ENCODE data around the gene UVSSA.

Gene UVSSA

GRCh38 chr4:1346781-1347409, at the start of gene UVSSA:
Gene UVSSA (plus strand): TSS chr4:1347208. CDS start chr4:1348092, 884 bp downstream.
- DNase-seq = peak; percentile 100

GRCh38 chr4:1297456-1298325, 49.3 kb upstream of the UVSSA start:
- no peak for DNase-seq

- DNase-seq = no peak
Measured at GRCh38 chr4:1298461-1298860, 48.5 kb upstream of the UVSSA start.

GRCh38 chr4:1299301-1299860, 47.6 kb upstream of the UVSSA start:
- DNase-seq = no peak

- peak in 1 of 2 donors; percentile 26 for DNase-seq
Measured at GRCh38 chr4:1300466-1301455, 46.2 kb upstream of the UVSSA start.

GRCh38 chr4:1302159-1302558, 44.8 kb upstream of the UVSSA start:
- DNase-seq = no peak

- DNase-seq = no peak
Measured at GRCh38 chr4:1305261-1305711, 41.7 kb upstream of the UVSSA start.

- peak; percentile 36 to 45 for DNase-seq
Measured at GRCh38 chr4:1305781-1306455, 41.1 kb upstream of the UVSSA start.

- no peak for DNase-seq
Measured at GRCh38 chr4:1307951-1308735, 38.9 kb upstream of the UVSSA start.

GRCh38 chr4:1309261-1310010, 37.6 kb upstream of the UVSSA start:
- peak; percentile 32 to 39 for DNase-seq

- no peak for DNase-seq
Measured at GRCh38 chr4:1310031-1310795, 36.8 kb upstream of the UVSSA start.

- no peak for DNase-seq
Measured at GRCh38 chr4:1310796-1311631, 36.0 kb upstream of the UVSSA start.

GRCh38 chr4:1312821-1313640, 34.0 kb upstream of the UVSSA start:
- no peak for DNase-seq

GRCh38 chr4:1315306-1315705, 31.7 kb upstream of the UVSSA start:
- no peak for DNase-seq

GRCh38 chr4:1315836-1316536, 31.0 kb upstream of the UVSSA start:
- no peak for DNase-seq

GRCh38 chr4:1316537-1317168, 30.4 kb upstream of the UVSSA start:
- no peak for DNase-seq
